Testis (tissue), 3 donors: Measurements from ENCODE around the gene STEEP1. TPM values are rescaled to one million over a fixed set of nuclear protein-coding genes. Genes with fewer than 3 reads are reported as not detected.

Source experiments
- DNase-seq: peaks from one replicate; pipeline ENCODE4 v3.0.0-alpha.2; 2019
- H3K27ac ChIP-seq, 2 donors: fragments of 200-600 bp; sonication (generic); one replicate each; pipeline ENCODE4 v1.5.1; 2019
- H3K27me3 ChIP-seq: fragments of 200-600 bp; sonication (generic); one replicate; pipeline ENCODE4 v1.5.1; 2019
- H3K36me3 ChIP-seq: fragments of 200-600 bp; sonication (generic); one replicate; pipeline ENCODE4 v1.5.1; 2017; ENCODE audit warnings: low read depth; ENCODE audit errors: missing control alignments
- H3K4me1 ChIP-seq: fragments of 200-600 bp; sonication (generic); one replicate; pipeline ENCODE4 v1.5.1; 2019
- H3K4me3 ChIP-seq, 2 donors: fragments of 200-600 bp; sonication (generic); one replicate each; pipeline ENCODE4 v1.5.1; 2017 to 2019
- H3K9me3 ChIP-seq: fragments of 200-600 bp; sonication (generic); one replicate; pipeline ENCODE4 v1.5.1; 2017
- CTCF ChIP-seq, 3 experiments: fragments of 450-650 bp in 2 of 3; fragments of 200-600 bp in 1 of 3; sonication (generic) in 1 of 3; IDR thresholded peaks; one replicate each; pipeline ENCODE4 v1.5.1; 2016 to 2019; ENCODE audit warnings: antibody characterized with exemption in 3 of 3, mild to moderate bottlenecking in 2 of 3, moderate library complexity in 1 of 3
- POLR2A ChIP-seq: fragments of 450-650 bp; IDR thresholded peaks from one replicate; pipeline ENCODE4 v1.6.1; 2017; ENCODE audit warnings: antibody characterized with exemption, mild to moderate bottlenecking, moderate library complexity
- WGBS, 2 donors: methylation state at CpG; one replicate each; pipeline ENCODE4 v1.1.5; 2018; 5-methylcytosine and 5-hydroxymethylcytosine counted together
- intact Hi-C: fragments of 100-400 bp; cut with DNase I; formaldehyde crosslinking; loops from one replicate; pipeline ENCODE4 v1.15.1; 2023; ENCODE audit warnings: low total_unique reads
- polyA plus RNA-seq: library from polyadenylated mRNA; stranded (reverse); fragments of 350-450 nt; fragmentation: Illumina TruSeq; extraction: RNeasy Lipid Tissue Mini Kit (QIAGEN cat#74804); gene quantifications from one replicate; pipeline ENCODE4 v1.2.3, GENCODE V29; 2014; ENCODE audit warnings: low read depth, low replicate concordance; ENCODE audit not compliant: insufficient read depth
- total RNA-seq, 2 donors: library from RNA; depleted of rRNA; stranded (reverse); fragments of >200 nt; gene quantifications; one replicate each; pipeline ENCODE4 v1.2.3, GENCODE V29; 2016

The STEEP1 gene
- total and polyA plus RNA-seq, 3 donors from 2014 or later = 24.8 to 43.4 (median 41.9) TPM

GRCh38 chrX:119521246-119521645 lies 44.0 kb downstream of the STEEP1 start:
- H3K27ac ChIP-seq = no peak overlapping the region
- no peaks in the 10 kb centered on the region for H3K36me3 ChIP-seq
- H3K4me3 ChIP-seq = no peak overlapping the region
- H3K27me3 ChIP-seq = no peaks in the 10 kb centered on the region
- TF ChIP-seq CTCF (IDR thresholded peaks at IDR 0.05) (no peak), POLR2A (no peak)
- H3K4me1 ChIP-seq = no peaks in the 10 kb centered on the region
- 96 to 97% methylated on average over 5 to 6 of the region's 6 CpGs for WGBS, 2 donors
- no peak for DNase-seq
- intact Hi-C loops = no loop called here
- no peaks in the 10 kb centered on the region for H3K9me3 ChIP-seq

GRCh38 chrX:119518371-119518770 lies 46.8 kb downstream of the STEEP1 start:
- H3K27me3 ChIP-seq = no peaks in the 10 kb centered on the region
- no peak for DNase-seq
- no peak for TF ChIP-seq POLR2A
- TF ChIP-seq CTCF (IDR thresholded peaks at IDR 0.05) = no peak
- no peaks in the 10 kb centered on the region for H3K4me1 ChIP-seq
- 69 to 72% methylated on average over 4 of the region's 4 CpGs for WGBS, 2 donors
- no peak overlapping the region for H3K4me3 ChIP-seq
- intact Hi-C loops = no loop called here
- H3K9me3 ChIP-seq = no peaks in the 10 kb centered on the region
- no peaks in the 10 kb centered on the region for H3K36me3 ChIP-seq
- no peak overlapping the region for H3K27ac ChIP-seq

GRCh38 chrX:119516157-119516702 lies 49.0 kb downstream of the STEEP1 start:
- intact Hi-C loops = no loop called here
- WGBS, 2 donors = 34 to 41% methylated on average over 5 of the region's 5 CpGs
- Histone ChIP-seq H3K4me1 (no peaks in the 10 kb centered on the region), H3K9me3 (no peaks in the 10 kb centered on the region), H3K4me3 (no peak overlapping the region), H3K27me3 (no peaks in the 10 kb centered on the region), H3K36me3 (no peaks in the 10 kb centered on the region), H3K27ac (no peak overlapping the region)
- peak; percentile 53 for DNase-seq
- TF ChIP-seq CTCF (IDR thresholded peaks at IDR 0.05) = peak; percentile 64 to 78 (median 65)
- no peak for TF ChIP-seq POLR2A

DNA sequence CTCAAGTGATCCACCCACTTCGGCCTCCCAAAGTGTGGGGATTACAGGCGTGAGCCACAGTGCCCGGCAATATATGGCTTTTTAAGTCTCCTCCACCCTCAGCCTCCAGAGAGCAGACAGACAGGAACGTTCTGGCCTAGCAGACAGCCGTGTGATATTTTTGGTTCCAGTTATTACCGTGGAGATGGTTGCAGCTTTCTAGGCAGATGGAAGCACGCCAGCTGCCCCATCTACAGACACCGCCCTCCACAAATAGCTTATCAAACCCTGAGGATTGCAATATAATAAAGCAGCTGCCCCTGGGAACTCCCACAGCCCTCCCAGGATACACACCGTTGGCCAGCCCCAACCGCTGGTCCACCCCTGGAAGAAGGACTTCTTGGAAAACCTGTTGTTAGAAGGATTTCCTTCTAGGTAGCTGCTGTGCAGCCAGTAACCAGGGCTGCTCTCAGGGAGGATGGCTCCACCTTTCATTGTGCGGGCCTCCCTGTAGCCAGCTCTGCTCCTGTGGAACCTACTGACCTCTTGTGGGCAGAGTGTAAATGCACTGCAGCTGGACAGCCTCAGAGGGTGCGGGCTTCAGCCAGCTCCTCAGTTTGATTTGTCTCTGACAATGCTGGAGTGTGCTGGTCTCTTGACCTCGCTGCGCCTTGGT lies 52.9 kb downstream of the STEEP1 start:
- no peaks in the 10 kb centered on the region for H3K4me1 ChIP-seq
- H3K27ac ChIP-seq = no peak overlapping the region
- 35 to 36% methylated on average over 7 to 14 of the region's 14 CpGs for WGBS, 2 donors
- no peaks in the 10 kb centered on the region for H3K36me3 ChIP-seq
- peak; percentile 70 for DNase-seq
- H3K4me3 ChIP-seq = no peak overlapping the region
- no peaks in the 10 kb centered on the region for H3K9me3 ChIP-seq
- intact Hi-C loops = no loop called here
- H3K27me3 ChIP-seq = no peaks in the 10 kb centered on the region
- TF ChIP-seq POLR2A (no peak), CTCF (IDR thresholded peaks at IDR 0.05) (peak in 2 of 3 experiments; percentile 18 to 19)

DNA sequence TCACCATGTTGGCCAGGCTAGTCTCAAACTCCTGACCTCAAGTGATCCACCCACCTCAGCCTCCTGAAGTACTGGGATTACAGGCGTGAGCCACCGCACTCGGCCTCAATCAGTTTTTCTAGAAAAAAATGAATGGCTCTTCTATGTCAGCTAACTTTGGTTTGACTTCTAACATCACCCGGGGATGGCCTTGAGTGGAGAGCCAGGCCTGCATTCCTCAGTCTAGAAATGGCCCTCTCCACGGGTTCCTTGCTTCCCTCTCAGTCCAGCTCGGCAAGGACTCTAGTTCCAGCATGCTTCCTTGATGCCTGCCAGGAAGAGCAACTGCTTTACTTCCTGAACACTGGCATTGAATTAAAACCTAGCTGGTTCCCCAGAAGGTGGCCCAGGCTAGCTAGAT lies 58.0 kb downstream of the STEEP1 start:
- no peaks in the 10 kb centered on the region for H3K9me3 ChIP-seq
- 56 to 57% methylated on average over 5 to 6 of the region's 6 CpGs for WGBS, 2 donors
- DNase-seq = no peak
- H3K27me3 ChIP-seq = no peaks in the 10 kb centered on the region
- TF ChIP-seq CTCF (IDR thresholded peaks at IDR 0.05) = no peak
- TF ChIP-seq POLR2A = no peak
- intact Hi-C loops = no loop called here
- H3K4me3 ChIP-seq = no peak overlapping the region
- H3K36me3 ChIP-seq = no peaks in the 10 kb centered on the region
- no peaks in the 10 kb centered on the region for H3K4me1 ChIP-seq
- H3K27ac ChIP-seq = no peak overlapping the region
